OCI-LY1 (cell line): Measurements from ENCODE around the gene PEX13.

Experiments used
- CTCF ChIP-seq: fragments of 200-600 bp; sonication (generic), shearing (Covaris generic); IDR thresholded peaks from 2 replicates; pipeline ENCODE4 v1.5.1; 2017; ENCODE audit warnings: mild to moderate bottlenecking, antibody characterized with exemption, low read length, moderate library complexity, mixed read lengths
- EZH2 ChIP-seq: fragments of 200-600 bp; sonication (generic), shearing (Covaris generic); IDR thresholded peaks from 2 replicates; pipeline ENCODE4 v1.8.0; 2017; ENCODE audit warnings: borderline replicate concordance, mixed run types, mild to moderate bottlenecking, antibody characterized with exemption, low read length, moderate library complexity, mixed read lengths

- TF ChIP-seq CTCF (no peak), EZH2 (no peak)
Observed at GRCh38 chr2:60984720-60985119, 32.8 kb upstream of the PEX13 start.
